BLaER1 treated with 17β-estradiol and CSF1 and Interleukin-3, amounts not matched to agents 10 nM and 100 nM (cell line): ENCODE data around the gene ELAC2.

Source experiments
- H3K27ac ChIP-seq, 11 experiments: shearing (Covaris generic); formaldehyde crosslinking; 2 replicates each; pipeline ENCODE4 v1.8.1; 2022
- H3K27me3 ChIP-seq, 11 experiments: shearing (Covaris generic); formaldehyde crosslinking; 2 replicates each; pipeline ENCODE4 v1.8.1; 2022
- H3K36me3 ChIP-seq, 11 experiments: shearing (Covaris generic); formaldehyde crosslinking; 2 replicates each; pipeline ENCODE4 v1.8.1; 2022
- H3K4me1 ChIP-seq, 10 experiments: shearing (Covaris generic); formaldehyde crosslinking; 2 replicates each; pipeline ENCODE4 v1.8.1; 2022
- H3K4me2 ChIP-seq, 11 experiments: shearing (Covaris generic); formaldehyde crosslinking; 2 replicates each; pipeline ENCODE4 v1.8.1; 2022
- H3K4me3 ChIP-seq, 10 experiments: shearing (Covaris generic); formaldehyde crosslinking; 2 replicates each; pipeline ENCODE4 v1.8.1; 2022
- H3K9ac ChIP-seq, 11 experiments: shearing (Covaris generic); formaldehyde crosslinking; 2 replicates each; pipeline ENCODE4 v1.8.1; 2022
- H3K9me3 ChIP-seq, 11 experiments: shearing (Covaris generic); formaldehyde crosslinking; replicated peaks in 1 of 11; 2 replicates each; pipeline ENCODE4 v1.8.1; 2022
- H4K20me1 ChIP-seq, 11 experiments: shearing (Covaris generic); formaldehyde crosslinking; 2 replicates each; pipeline ENCODE4 v1.8.1; 2022
- Cebpa-rat ChIP-seq, 11 experiments: shearing (Covaris generic); IDR thresholded peaks; 2 replicates each; pipeline ENCODE4 v1.8.1; 2022

The ELAC2 gene

DNA sequence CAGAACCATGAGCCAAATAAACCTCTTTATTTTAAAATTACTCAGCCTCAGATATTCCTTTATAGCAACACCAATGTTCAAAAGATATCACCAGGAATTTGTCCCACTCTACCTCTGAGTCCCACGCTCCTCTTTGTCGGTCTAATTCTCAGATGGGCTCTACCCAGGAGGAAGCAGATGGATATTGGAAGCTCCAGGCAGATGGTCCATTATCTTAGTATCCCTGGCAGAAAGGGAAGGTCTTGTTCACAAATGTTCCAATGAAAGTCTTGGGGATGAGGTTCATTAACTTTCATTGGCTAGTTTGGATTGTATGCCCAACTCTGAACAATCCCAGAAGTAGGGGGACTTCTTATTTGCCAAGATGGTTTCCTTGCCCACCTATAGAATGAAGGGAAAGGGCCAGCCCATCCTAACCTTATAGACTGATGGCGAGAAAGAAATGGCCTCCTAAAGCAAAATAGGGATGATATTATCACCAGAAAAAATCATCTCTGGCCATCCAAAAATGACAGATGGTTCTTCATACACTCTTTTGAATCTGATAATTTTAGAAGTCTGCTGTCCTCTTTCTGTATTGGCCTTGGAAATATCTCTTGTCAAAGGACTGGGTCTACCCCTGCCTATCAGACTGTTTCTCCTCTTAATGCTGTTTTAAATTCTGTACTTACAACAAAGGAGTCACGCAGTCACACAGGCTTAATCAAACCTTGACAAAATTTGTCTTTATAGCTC is 21.3 kb upstream of the ELAC2 start:
- H3K27me3 ChIP-seq = no peaks in the 10 kb centered on the region
- no peaks in the 10 kb centered on the region for H4K20me1 ChIP-seq
- no peak overlapping the region for H3K4me3 ChIP-seq
- no peak overlapping the region for H3K27ac ChIP-seq
- peaks cover 9 to 29% (median 21%) of the 10 kb centered on the region in 11 experiments; a peak in 18 of 22 replicates for H3K9me3 ChIP-seq
- peaks cover 0 to 5% (median 0%) of the 10 kb centered on the region in 10 experiments; a peak in 5 of 20 replicates for H3K4me1 ChIP-seq
- no peak overlapping the region for H3K9ac ChIP-seq
- H3K36me3 ChIP-seq = no peaks in the 10 kb centered on the region
- TF ChIP-seq Cebpa-rat (IDR thresholded peaks at IDR 0.05) = no peak
- H3K4me2 ChIP-seq = no peak overlapping the region

DNA sequence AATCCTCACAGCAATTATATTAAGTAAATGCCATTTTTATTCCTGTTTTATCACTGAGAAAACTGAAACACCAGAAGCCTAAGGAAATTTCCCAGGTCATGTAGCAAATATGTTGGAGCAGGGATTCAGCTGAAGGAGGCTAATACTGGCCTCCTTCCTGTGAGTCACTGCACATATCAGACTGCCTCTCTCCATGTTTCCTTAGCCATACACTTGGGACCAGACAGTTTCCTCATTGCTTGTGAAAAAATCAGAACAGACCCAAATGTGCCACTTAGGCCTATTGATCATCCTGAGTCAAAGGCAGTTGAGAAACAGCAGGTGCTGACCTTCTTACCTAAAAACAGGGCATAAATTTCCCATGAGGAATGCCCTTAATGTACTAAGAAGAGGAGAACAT is 18.9 kb upstream of the ELAC2 start:
- Histone ChIP-seq H3K27ac (no peak overlapping the region), H4K20me1 (no peaks in the 10 kb centered on the region), H3K36me3 (no peaks in the 10 kb centered on the region), H3K9me3 (peaks cover 9 to 29% (median 21%) of the 10 kb centered on the region in 11 experiments; a peak in 18 of 22 replicates), H3K4me1 (peaks cover 0 to 11% (median 0%) of the 10 kb centered on the region in 10 experiments; a peak in 7 of 20 replicates), H3K27me3 (no peaks in the 10 kb centered on the region), H3K4me2 (0 out of 22 replicates have a peak overlapping the region, but pooled peaks of 2 of the 11 experiments have one; percentile 20), H3K4me3 (no peak overlapping the region), H3K9ac (no peak overlapping the region)
- no peak for TF ChIP-seq Cebpa-rat (IDR thresholded peaks at IDR 0.05)

DNA sequence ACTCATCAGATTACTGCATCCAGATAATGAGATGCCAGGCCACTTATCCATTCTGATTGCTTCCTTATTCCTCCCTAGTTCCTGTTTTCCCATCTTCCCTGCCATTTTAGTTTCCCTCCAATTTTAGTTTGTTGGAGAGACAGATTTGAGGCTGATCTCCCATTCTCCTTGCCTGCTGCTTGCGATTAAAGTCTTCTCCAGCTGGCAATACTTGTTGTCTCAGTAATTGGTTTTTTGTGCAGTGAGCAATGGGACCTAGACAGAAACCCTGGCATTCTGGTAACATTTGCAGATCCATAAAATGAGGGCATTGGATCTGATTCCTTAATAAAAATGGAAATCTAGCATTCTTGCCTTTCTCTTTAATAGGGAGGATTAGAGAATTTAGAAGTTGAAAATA is 17.6 kb upstream of the ELAC2 start:
- Histone ChIP-seq H4K20me1 (no peaks in the 10 kb centered on the region), H3K4me2 (no peak overlapping the region), H3K27ac (no peak overlapping the region), H3K27me3 (no peaks in the 10 kb centered on the region), H3K4me1 (peaks cover 0 to 11% (median 0%) of the 10 kb centered on the region in 10 experiments; a peak in 7 of 20 replicates), H3K9me3 (peaks cover 9 to 29% (median 21%) of the 10 kb centered on the region in 11 experiments; a peak in 18 of 22 replicates), H3K9ac (no peak overlapping the region), H3K36me3 (no peaks in the 10 kb centered on the region), H3K4me3 (no peak overlapping the region)
- no peak for TF ChIP-seq Cebpa-rat (IDR thresholded peaks at IDR 0.05)

DNA sequence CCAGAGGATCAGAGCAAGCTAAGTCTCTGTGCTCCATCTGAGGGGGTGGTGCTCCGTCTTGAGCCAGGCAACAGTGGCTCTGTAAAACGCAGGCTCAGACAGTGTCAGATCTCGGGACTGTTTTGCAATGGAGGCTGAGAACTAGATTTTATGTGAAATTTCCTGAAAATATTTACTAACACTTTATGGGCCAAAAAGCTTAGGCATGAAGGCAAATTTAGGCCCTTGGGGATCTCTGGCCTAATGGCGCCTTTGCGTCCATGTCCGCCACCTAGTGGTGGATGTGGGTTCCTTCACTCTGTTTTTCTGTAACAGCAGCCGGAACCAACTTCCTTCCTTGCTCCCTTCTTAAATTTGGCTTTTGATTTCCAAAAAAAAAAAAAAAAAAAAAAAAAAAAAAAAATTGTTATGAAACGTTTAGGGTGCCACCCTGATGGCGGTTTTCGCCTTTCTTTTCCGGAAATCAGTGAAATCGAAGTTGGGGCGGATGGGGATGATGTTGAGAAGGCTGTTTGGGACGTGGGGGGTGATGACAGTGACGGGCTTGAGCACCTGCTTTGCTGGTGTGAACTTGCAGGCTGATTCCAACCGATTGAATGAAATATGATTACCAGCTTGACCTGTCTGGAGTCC is 14.0 kb upstream of the ELAC2 start:
- Histone ChIP-seq H3K27ac (peak overlapping the region in 2 of 11 experiments; percentile 16 to 27; a peak in 2 of 22 replicates), H3K9me3 (peaks cover 1 to 22% (median 12%) of the 10 kb centered on the region in 11 experiments; a peak in 15 of 22 replicates), H4K20me1 (no peaks in the 10 kb centered on the region), H3K27me3 (no peaks in the 10 kb centered on the region), H3K36me3 (no peaks in the 10 kb centered on the region), H3K4me1 (peaks cover 0 to 11% (median 0%) of the 10 kb centered on the region in 10 experiments; a peak in 7 of 20 replicates), H3K4me2 (peak overlapping the region in 3 of 11 experiments; percentile 13 to 36 (median 25); a peak in 2 of 22 replicates), H3K9ac (no peak overlapping the region), H3K4me3 (no peak overlapping the region)
- no peak for TF ChIP-seq Cebpa-rat (IDR thresholded peaks at IDR 0.05)

DNA sequence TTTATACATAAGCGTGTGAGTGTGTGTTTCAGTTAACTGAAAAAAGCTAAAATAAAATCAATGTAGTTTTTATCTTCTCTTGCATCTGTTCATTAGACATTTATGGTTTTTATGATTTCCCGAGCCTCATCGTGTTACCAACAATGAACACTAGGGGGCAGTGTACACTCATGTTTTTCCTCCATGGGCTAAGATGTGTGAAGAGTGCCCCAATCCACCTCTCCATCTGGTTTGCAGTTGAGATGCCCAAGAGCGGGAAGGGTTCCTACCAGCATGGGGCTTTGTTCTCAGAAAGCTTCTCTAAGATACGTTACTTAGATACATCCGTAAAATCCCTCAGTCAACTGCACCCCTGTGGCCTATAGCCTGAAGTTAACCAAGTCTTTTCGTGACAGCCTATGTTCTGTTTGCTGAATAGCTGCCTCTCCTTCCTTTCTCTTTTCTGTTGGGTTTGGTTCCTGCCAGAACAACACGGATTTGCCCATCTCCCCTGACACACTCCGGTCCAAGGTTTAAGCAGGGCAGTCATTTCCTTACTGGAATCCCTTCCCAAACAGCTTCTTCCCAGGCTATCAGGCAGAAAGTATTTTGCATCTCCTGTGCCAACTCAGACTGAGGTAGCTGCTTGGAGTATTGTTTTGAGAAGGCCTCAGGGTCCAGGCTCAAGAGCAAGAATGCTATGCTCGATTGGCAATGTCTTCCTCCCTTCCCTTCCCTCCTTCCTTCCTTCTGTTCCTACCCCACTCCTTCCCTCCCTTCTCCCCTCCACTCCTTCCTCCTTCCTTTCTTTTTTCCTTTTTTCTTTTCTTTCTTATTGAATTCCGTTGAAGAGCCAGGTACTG is 12.9 kb upstream of the ELAC2 start:
- Histone ChIP-seq H3K9ac (no peak overlapping the region), H3K36me3 (no peaks in the 10 kb centered on the region), H3K4me1 (peaks cover 0 to 11% (median 1%) of the 10 kb centered on the region in 10 experiments; a peak in 11 of 20 replicates), H3K27ac (no peak overlapping the region), H3K4me3 (no peak overlapping the region), H4K20me1 (no peaks in the 10 kb centered on the region), H3K4me2 (no peak overlapping the region), H3K27me3 (no peaks in the 10 kb centered on the region), H3K9me3 (peaks cover 0 to 12% (median 7%) of the 10 kb centered on the region in 11 experiments; a peak in 12 of 22 replicates)
- TF ChIP-seq Cebpa-rat (IDR thresholded peaks at IDR 0.05) = no peak

DNA sequence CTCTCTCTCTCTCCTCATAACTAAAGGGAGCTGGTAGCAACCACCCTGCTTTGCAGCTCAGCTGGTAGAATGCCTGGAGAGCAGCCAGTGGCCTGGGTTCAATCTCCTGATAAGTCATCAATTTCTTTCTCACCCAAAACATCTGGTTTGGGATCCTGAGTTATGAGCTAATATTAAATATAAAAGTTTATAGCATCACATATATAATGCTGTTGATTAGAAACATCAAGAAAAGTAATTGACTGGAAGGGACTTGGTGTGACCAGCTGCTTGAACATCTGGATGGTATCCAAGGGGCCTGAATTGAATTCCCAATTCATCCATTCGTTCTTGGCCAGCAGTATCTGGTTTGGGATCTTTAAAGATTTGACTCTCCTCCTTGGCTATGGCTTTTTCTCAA is 12.2 kb upstream of the ELAC2 start:
- Histone ChIP-seq H3K27ac (no peak overlapping the region), H3K27me3 (no peaks in the 10 kb centered on the region), H3K4me3 (no peak overlapping the region), H4K20me1 (no peaks in the 10 kb centered on the region), H3K36me3 (no peaks in the 10 kb centered on the region), H3K9me3 (peaks cover 0 to 5% (median 1%) of the 10 kb centered on the region in 11 experiments; a peak in 6 of 22 replicates), H3K4me2 (no peak overlapping the region), H3K9ac (0 out of 22 replicates have a peak overlapping the region, but pooled peaks of 1 of the 11 experiments have one; percentile 29), H3K4me1 (peaks cover 0 to 17% (median 6%) of the 10 kb centered on the region in 10 experiments; a peak in 12 of 20 replicates)
- TF ChIP-seq Cebpa-rat (IDR thresholded peaks at IDR 0.05) = no peak

DNA sequence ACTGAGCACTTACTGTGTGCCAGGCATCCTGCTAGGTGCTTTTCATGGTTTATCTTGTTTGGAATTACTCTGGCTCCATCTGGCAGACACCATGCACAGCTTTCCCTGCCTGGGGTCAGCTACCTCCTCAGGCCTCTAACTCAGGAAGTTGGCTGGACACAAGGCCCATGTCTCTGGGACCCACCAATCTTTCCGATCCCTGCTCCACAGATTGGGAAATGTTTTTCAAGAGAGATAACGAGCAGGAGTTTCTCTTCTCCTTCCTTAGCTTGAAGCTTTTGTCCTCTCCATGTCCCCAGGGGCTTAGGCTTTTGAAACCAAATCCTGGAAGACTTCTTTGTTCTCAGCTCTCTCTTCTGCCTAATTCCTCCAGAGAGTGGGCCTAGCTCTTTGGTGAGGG is 11.5 kb upstream of the ELAC2 start:
- H3K9me3 ChIP-seq = no peaks in the 10 kb centered on the region; a peak in 1 of 22 replicates
- no peak for TF ChIP-seq Cebpa-rat (IDR thresholded peaks at IDR 0.05)

DNA sequence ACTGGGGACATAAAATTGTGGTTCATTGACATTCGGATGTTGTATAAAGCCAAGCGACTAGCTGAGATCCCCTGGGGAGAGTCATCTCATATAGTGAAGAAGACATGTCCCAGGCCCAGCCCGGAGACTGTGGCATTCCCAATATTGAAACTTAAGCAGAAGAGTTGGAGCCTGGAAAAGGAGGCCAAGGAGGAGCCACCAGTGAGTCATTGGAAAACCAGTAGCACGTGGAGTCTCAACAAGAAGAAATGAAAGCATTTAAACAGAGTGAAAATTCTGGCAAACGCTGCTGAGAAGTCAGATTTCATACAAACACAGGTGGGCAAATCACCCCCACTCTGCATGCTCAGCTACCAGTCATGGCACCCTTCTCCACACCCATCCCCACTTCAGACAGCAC is 9.4 kb upstream of the ELAC2 start:
- Histone ChIP-seq H3K27ac (no peak overlapping the region), H3K4me3 (no peak overlapping the region), H3K36me3 (no peaks in the 10 kb centered on the region), H3K4me2 (no peak overlapping the region), H3K27me3 (no peaks in the 10 kb centered on the region), H4K20me1 (no peaks in the 10 kb centered on the region), H3K9me3 (no peaks in the 10 kb centered on the region), H3K4me1 (peaks cover 0 to 14% (median 6%) of the 10 kb centered on the region in 10 experiments; a peak in 11 of 20 replicates), H3K9ac (no peak overlapping the region)
- no peak for TF ChIP-seq Cebpa-rat (IDR thresholded peaks at IDR 0.05)

More for the DNA sequence above, 11.5 kb upstream of the ELAC2 start:
- Histone ChIP-seq H3K4me1 (peaks cover 0 to 17% (median 7%) of the 10 kb centered on the region in 10 experiments; a peak in 12 of 20 replicates), H3K27me3 (no peaks in the 10 kb centered on the region), H3K9ac (0 out of 22 replicates have a peak overlapping the region, but pooled peaks of 1 of the 11 experiments have one; percentile 29), H3K4me3 (no peak overlapping the region), H3K27ac (no peak overlapping the region), H3K4me2 (no peak overlapping the region), H4K20me1 (no peaks in the 10 kb centered on the region), H3K36me3 (no peaks in the 10 kb centered on the region)
